Aorta (tissue), 5 donors: Measurements from ENCODE around the gene CDS1. TPM values are rescaled to one million over a fixed set of nuclear protein-coding genes. Genes with fewer than 3 reads are reported as not detected.

Experiments
- ATAC-seq: fragments of 200-7000 bp; cut with Tn5 transposase; one replicate; pipeline ENCODE4 v1.9.1; 2022; ENCODE audit warnings: moderate library complexity; ENCODE audit not compliant: low FRiP score
- DNase-seq, 2 donors: peaks; one replicate each; pipeline ENCODE4 v3.0.0-alpha.2; 2020
- H3K27ac ChIP-seq, 2 donors: one replicate each; pipeline ENCODE4 v1.5.1; 2013; ENCODE audit warnings: low read length in 2 of 2, mild to moderate bottlenecking in 2 of 2, moderate library complexity in 2 of 2, control low read depth in 1 of 2, inconsistent platforms in 1 of 2, low read depth in 1 of 2
- H3K27me3 ChIP-seq, 2 donors: one replicate each; pipeline ENCODE4 v1.6.1; 2013; ENCODE audit warnings: control low read depth in 1 of 2, low read length in 1 of 2, mild to moderate bottlenecking in 1 of 2, moderate library complexity in 1 of 2; ENCODE audit not compliant: insufficient read depth in 2 of 2, control insufficient read depth in 1 of 2
- H3K36me3 ChIP-seq, 2 donors: one replicate each; pipeline ENCODE4 v1.6.1; 2013; ENCODE audit warnings: control low read depth in 1 of 2, low read length in 1 of 2, mild to moderate bottlenecking in 1 of 2; ENCODE audit not compliant: insufficient read depth in 2 of 2, control insufficient read depth in 1 of 2
- H3K4me1 ChIP-seq, 2 donors: one replicate each; pipeline ENCODE4 v1.6.1; 2013; ENCODE audit warnings: low read length in 2 of 2, control low read depth in 1 of 2, mild to moderate bottlenecking in 1 of 2, moderate library complexity in 1 of 2; ENCODE audit not compliant: insufficient read depth in 2 of 2, control insufficient read depth in 1 of 2
- H3K4me3 ChIP-seq, 2 donors: one replicate each; pipeline ENCODE4 v1.5.1; 2013; ENCODE audit warnings: low read length in 2 of 2, control low read depth in 1 of 2, mild to moderate bottlenecking in 1 of 2
- H3K9me3 ChIP-seq: one replicate; pipeline ENCODE4 v1.6.1; 2013; ENCODE audit warnings: mild to moderate bottlenecking, low read length; ENCODE audit not compliant: control insufficient read depth
- WGBS, 2 donors: extraction: QIAGEN DNeasy Blood & Tissue Kit; methylation state at CpG; one replicate each; pipeline ENCODE4 v1.1.7; 2013; 5-methylcytosine and 5-hydroxymethylcytosine counted together
- intact Hi-C, 2 donors: fragments of 100-400 bp; cut with DNase I; formaldehyde crosslinking; loops; one replicate each; pipeline versions ENCODE4 v1.14.2 to v1.15.0; 2022
- polyA plus RNA-seq, 2 donors: library from polyadenylated mRNA; stranded (reverse); fragments of 200-250 nt; gene quantifications; one replicate each; pipeline ENCODE4 v1.2.3, GENCODE V29; 2013
- total RNA-seq, 2 donors: library from RNA; stranded (reverse); fragmentation: NEBNext Ultra II Directional; extraction: Animal tissue kit (Norgen Biotek cat#: 25700); gene quantifications; one replicate each; pipeline ENCODE4 v1.2.1, GENCODE V29; 2021
- donor health status: healthy with polysubstance abuse.
- donor health status: Bipolar disorder and iron deficiency.
- donor health status: DM: no; HTN: no; CAD: no.
- donor health status: DM: no; HTN: no; CAD: no.
- donor health status: DM: yes; HTN: yes; CAD: no.

The CDS1 gene
- total and polyA plus RNA-seq, 4 donors, result 0.33 to 4.8 (median 0.43) TPM

GRCh38 chr4:84569009-84569408 lies 13.9 kb upstream of the CDS1 start:
- WGBS, 2 donors, result 91 to 93% methylated on average over 2 of the region's 2 CpGs

GRCh38 chr4:84573385-84574068 lies 9.4 kb upstream of the CDS1 start:
- Histone ChIP-seq H3K4me1 (no peaks in the 10 kb centered on the region), H3K27me3 (no peaks in the 10 kb centered on the region), H3K27ac (no peak overlapping the region), H3K4me3 (no peak overlapping the region), H3K36me3 (no peaks in the 10 kb centered on the region), H3K9me3 (no peaks in the 10 kb centered on the region)
- DNase-seq (no peak), ATAC-seq (no peak)
- intact Hi-C loops, result no loop called here
- WGBS, 2 donors, result 83 to 84% methylated on average over 4 of the region's 4 CpGs

More at GRCh38 chr4:84569009-84569408, 13.9 kb upstream of the CDS1 start:
- peaks cover 0 to 1% of the 10 kb centered on the region in 2 donors for H3K27me3 ChIP-seq
- H3K4me1 ChIP-seq, result no peaks in the 10 kb centered on the region
- H3K36me3 ChIP-seq, result no peaks in the 10 kb centered on the region
- no peak for DNase-seq
- no peak overlapping the region for H3K4me3 ChIP-seq
- H3K27ac ChIP-seq, result no peak overlapping the region
- H3K9me3 ChIP-seq, result no peaks in the 10 kb centered on the region
- ATAC-seq, result no peak
- intact Hi-C loops, result no loop called here

GRCh38 chr4:84574069-84574720 lies 8.7 kb upstream of the CDS1 start:
- ATAC-seq (no peak), DNase-seq (no peak)
- no peak overlapping the region for H3K27ac ChIP-seq
- H3K4me3 ChIP-seq, result no peak overlapping the region
- H3K4me1 ChIP-seq, result no peaks in the 10 kb centered on the region
- H3K36me3 ChIP-seq, result no peaks in the 10 kb centered on the region
- H3K27me3 ChIP-seq, result no peaks in the 10 kb centered on the region
- intact Hi-C loops, result no loop called here
- H3K9me3 ChIP-seq, result no peaks in the 10 kb centered on the region
- WGBS, 2 donors, result 85% methylated on average over 6 of the region's 6 CpGs

GRCh38 chr4:84578540-84579402 lies 4.2 kb upstream of the CDS1 start:
- Histone ChIP-seq H3K9me3 (no peaks in the 10 kb centered on the region), H3K36me3 (no peaks in the 10 kb centered on the region), H3K27me3 (no peaks in the 10 kb centered on the region), H3K27ac (no peak overlapping the region), H3K4me3 (no peak overlapping the region), H3K4me1 (no peaks in the 10 kb centered on the region)
- DNase-seq (no peak), ATAC-seq (no peak)
- 69 to 71% methylated on average over 4 of the region's 4 CpGs for whole genome bisulfite sequencing, 2 donors
- intact Hi-C loops, result no loop called here

- Histone ChIP-seq H3K27ac (no peak overlapping the region), H3K4me1 (no peaks in the 10 kb centered on the region), H3K36me3 (no peaks in the 10 kb centered on the region), H3K9me3 (no peaks in the 10 kb centered on the region), H3K4me3 (no peak overlapping the region), H3K27me3 (no peaks in the 10 kb centered on the region)
- ATAC-seq (no peak), DNase-seq (no peak)
- intact Hi-C loops, result no loop called here
- 86 to 90% methylated on average over 4 of the region's 4 CpGs for WGBS, 2 donors
Measured at GRCh38 chr4:84579403-84579776, 3.5 kb upstream of the CDS1 start.

- 3% methylated on average over 49 to 56 of the region's 56 CpGs for WGBS, 2 donors
Measured at GRCh38 chr4:84582302-84582987, 482 bp upstream of the CDS1 start.

GRCh38 chr4:84583876-84584380 lies 1.0 kb downstream of the CDS1 start:
- intact Hi-C loops, result loop anchor here in 1 of 2 donors (5.0 to 10.0 kb wide), 2 partner anchors 91 to 388 kb away; no protein-coding TSS in a partner anchor
- H3K27me3 ChIP-seq, result no peaks in the 10 kb centered on the region
- H3K27ac ChIP-seq, result no peak overlapping the region
- DNase-seq, result no peak
- H3K4me3 ChIP-seq, result peak overlapping the region; percentile 62 to 71
- ATAC-seq, result no peak
- no peaks in the 10 kb centered on the region for H3K36me3 ChIP-seq
- H3K9me3 ChIP-seq, result peaks cover 2% of the 10 kb centered on the region
- WGBS, 2 donors, result 27 to 31% methylated on average over 16 of the region's 16 CpGs
- H3K4me1 ChIP-seq, result no peaks in the 10 kb centered on the region

More at GRCh38 chr4:84582302-84582987, 482 bp upstream of the CDS1 start:
- Histone ChIP-seq H3K27ac (no peak overlapping the region), H3K4me1 (no peaks in the 10 kb centered on the region), H3K27me3 (no peaks in the 10 kb centered on the region), H3K4me3 (peak overlapping the region; percentile 62 to 71), H3K36me3 (no peaks in the 10 kb centered on the region), H3K9me3 (no peaks in the 10 kb centered on the region)
- DNase-seq, result peak; percentile 85 to 93
- intact Hi-C loops, result loop anchor here in 1 of 2 donors (5.0 to 10.0 kb wide), 2 partner anchors 92 to 390 kb away; no protein-coding TSS in a partner anchor
- ATAC-seq, result peak; percentile 85

GRCh38 chr4:84585251-84585650 lies 2.3 kb downstream of the CDS1 start:
- intact Hi-C loops, result loop anchor here in 1 of 2 donors (10.0 kb wide), 1 partner anchor 90 kb away; no protein-coding TSS in a partner anchor
- Histone ChIP-seq H3K27me3 (no peaks in the 10 kb centered on the region), H3K4me3 (no peak overlapping the region), H3K9me3 (peaks cover 2% of the 10 kb centered on the region), H3K27ac (no peak overlapping the region), H3K4me1 (no peaks in the 10 kb centered on the region), H3K36me3 (no peaks in the 10 kb centered on the region)
- DNase-seq (no peak), ATAC-seq (no peak)
